DMS153 (cell line): ENCODE data around the gene SLC30A3.

ENCODE experiments used
- DNase-seq: peaks from one replicate; lab custom pipeline; 2025; lab: John Stamatoyannopoulos, UW

Gene SLC30A3

DNA sequence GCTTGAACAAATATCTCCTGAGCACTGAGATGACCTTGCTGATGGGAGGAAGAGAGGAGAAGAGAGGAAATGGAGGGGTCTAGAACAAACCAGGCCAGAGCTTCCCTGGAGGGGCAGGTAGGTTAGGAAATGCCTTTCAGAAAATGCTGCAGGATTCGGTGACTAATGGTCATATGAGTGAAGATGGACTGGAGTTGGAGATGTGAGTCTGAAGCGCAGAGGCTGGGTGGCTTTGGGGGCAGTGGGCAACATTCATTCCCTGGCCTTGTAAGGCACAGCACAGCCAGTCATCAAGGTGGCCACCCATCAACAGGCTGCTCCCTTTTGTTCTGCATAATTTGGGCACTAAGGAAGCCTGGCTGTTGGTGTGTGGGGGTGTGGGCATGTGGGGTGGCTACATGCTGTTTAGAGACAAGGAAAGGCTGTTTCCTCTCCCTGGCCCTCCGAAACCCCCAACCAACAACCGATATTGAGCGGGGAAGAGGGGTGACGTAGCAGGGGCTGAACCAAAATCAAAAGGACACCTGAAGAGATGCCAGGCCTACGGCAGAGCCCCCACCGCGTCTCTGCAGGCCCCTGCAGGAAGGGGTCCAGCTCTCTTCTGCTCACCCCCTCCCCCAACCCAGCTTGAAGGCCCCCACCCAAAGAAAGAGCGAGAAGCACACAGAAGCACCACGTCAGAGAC, 1.5 kb downstream of the SLC30A3 start:
- DNase-seq = no peak

- DNase-seq = no peak
Measured at GRCh38 chr2:27258051-27258450, 4.8 kb downstream of the SLC30A3 start.

DNA sequence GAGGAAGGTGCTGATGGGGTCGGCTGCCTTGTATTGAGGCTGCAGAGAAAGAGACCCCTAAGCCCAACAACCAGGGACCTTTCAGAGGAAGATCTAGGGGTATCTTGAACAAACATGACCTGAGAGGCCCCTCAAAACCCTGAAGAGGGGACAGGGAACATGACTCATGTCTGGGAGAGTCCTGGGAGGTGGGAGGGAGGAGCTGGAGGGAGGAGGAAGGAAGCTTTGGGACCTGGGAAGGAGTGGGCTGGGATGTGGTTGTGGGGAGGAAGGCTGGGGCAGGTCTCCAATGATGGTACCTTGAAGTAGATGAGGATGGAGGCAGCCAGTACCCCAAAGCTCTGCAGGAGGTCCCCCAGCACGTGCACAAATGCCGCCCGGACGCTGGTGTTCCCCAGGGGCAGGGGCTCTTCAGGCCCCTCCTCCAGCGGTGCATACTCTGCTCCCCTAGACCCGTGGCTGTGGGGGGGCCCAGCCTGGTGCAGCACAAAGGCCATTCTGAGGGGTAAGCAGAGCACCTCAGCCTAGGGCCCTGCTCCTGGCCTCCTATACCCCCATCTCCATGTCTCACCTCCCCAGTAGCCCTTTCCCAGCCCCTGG, 5.9 kb downstream of the SLC30A3 start:
- DNase-seq = no peak

DNA sequence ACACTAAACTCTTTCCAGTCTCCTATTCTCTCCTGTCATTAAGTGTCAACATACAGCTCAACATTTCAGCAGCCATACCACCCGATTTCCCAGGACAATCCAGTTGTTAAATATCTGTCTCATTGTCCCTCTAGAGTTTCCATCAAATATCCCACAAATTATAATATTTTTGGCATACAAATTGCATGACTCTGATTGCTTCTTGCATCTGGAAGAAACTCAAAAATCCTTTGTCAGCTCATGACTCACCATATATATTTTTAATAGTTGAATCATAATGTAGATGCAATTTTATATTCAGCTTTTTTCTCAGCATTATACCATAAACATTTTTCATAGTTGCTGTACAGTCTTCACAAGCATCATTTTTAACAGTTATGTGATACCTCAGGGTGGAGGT, 7.2 kb downstream of the SLC30A3 start:
- DNase-seq = no peak

DNA sequence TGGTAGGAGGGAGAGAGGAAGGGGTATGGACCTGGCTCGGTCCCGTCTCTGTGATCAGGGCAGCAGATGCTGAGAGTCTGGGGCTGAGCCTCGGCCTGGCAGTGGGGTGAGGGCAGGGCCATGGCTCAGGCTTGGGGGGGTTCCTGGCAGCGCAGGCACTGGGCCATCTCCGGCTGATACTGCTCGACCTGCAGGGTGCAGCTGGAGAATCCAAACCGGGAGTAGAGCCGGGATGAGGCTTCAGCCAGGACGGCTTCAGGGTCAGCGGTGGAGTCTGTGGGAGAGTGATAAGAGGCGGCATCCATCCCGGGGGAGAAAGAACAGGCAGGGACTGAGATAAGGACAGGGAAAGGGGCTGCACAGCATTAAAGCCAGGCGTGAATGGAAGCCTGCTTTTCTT, 7.7 kb downstream of the SLC30A3 start:
- DNase-seq = no peak

GRCh38 chr2:27251766-27252165, 11.1 kb downstream of the SLC30A3 start:
- no peak for DNase-seq

GRCh38 chr2:27250652-27251379, 12.0 kb downstream of the SLC30A3 start:
- no peak for DNase-seq

DNA sequence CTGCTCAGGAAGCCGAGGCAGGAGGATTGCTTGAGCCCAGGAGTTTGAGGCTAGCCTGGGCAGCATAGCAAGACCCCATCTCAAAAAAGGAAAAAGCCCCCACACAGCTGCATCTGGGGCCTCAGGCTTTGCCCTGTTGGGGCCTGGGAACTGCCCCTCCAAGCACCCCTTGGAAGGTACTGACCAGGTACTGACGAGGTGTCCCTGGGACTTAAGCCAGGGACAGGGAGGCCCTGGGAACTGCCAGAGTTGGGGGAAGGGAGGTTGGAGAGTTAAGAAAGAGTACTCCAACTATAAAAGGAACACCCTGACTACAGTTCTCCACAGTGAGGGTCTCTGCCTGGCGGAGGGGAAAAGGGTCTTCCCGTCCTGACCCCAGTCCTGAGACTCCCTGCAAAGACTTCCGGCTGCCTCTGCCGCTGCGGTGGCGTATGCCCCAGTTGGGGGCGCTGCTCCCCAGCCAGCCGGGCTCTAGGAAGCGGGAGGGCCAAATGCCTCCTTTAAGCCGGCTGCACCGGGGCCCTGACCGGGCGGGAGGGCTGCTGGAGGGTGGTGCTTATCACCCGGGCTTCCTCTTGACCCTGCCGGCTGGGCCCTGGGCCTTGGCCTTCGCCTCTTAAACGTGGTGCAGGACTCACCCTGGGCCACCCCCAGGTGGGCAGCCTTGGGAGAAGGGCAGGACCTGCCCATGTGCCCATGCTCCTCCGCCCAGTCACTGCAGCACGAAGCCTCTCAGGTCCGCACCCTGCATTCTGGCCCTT, 12.8 kb downstream of the SLC30A3 start:
- DNase-seq = peak; percentile 1

GRCh38 chr2:27249159-27249890, 13.5 kb downstream of the SLC30A3 start:
- DNase-seq = no peak

- DNase-seq = no peak
Measured at GRCh38 chr2:27247893-27248292, 15.0 kb downstream of the SLC30A3 start.

DNA sequence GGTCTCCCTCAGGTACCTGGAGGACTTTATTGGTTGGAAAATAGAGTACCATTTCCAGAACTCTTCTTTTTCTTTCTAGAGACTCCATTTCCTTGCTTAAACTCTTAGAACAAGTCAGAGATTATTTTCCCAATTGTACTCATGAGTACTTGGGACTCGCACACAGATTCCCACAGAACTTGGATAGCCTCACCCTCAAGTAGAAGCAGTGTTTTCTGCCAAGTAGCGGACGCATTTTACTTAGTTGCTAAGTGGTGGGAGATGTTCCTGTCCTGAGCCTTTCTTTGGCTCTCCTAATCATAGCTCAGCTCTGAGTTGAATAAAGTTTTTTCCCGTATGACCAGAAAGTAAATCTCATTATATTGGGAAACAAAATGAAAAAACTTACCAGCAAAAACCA, 17.2 kb downstream of the SLC30A3 start:
- no peak for DNase-seq

DNA sequence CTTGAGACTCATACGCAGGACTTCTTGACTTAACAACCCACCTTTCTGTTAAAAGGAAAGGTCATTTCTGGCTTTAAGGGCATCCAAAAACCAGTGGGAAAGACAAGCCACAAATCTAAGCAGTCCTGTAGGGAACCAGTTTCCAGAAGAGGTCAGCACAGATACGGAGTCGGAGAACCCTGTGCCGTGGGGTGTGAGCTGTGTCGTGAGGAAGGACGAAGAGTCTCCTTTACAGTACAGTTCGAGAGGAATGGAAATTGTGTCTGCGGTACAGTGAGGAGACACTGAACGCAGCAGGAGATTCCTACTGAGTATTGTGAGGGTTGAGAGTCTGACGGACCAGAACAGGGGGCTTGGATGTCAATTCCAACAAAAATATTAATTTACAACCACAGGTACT, 17.7 kb downstream of the SLC30A3 start:
- no peak for DNase-seq

GRCh38 chr2:27243391-27244130, 19.3 kb downstream of the SLC30A3 start:
- no peak for DNase-seq

DNA sequence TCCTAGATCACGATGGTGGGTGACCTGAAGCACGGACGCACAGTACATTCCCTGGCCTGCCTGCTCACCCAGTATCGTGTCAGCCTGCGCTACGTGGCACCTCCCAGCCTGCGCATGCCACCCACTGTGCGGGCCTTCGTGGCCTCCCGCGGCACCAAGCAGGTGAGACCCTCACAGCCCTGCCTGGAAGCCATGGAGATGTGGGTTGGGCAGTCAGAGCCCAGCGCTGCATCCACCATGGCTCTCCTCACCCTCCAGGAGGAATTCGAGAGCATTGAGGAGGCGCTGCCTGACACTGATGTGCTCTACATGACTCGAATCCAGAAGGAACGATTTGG, 20.3 kb downstream of the SLC30A3 start:
- no peak for DNase-seq

GRCh38 chr2:27241761-27242613, 20.9 kb downstream of the SLC30A3 start:
- no peak for DNase-seq

DNA sequence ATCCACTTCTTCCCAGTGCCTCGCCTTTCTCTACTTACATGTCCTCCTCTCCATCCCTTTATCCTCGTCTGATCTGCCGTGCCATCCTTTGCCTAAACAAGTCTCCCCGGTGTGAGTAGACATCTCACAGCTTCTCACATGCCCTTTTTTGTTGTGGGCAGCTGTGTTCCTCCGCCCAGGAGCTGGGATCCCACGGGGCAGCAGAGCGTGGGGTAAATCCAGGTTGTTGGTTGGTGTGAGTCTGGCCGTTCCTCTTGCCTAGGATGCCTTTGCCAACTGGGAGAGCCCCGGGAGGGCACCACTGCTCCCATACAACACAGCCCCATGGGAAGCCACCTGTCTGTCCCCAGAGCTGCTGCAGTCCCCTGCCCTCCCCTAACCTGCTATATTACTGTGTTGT, 22.4 kb downstream of the SLC30A3 start:
- no peak for DNase-seq

- DNase-seq = no peak
Measured at GRCh38 chr2:27238976-27239375, 23.9 kb downstream of the SLC30A3 start.

DNA sequence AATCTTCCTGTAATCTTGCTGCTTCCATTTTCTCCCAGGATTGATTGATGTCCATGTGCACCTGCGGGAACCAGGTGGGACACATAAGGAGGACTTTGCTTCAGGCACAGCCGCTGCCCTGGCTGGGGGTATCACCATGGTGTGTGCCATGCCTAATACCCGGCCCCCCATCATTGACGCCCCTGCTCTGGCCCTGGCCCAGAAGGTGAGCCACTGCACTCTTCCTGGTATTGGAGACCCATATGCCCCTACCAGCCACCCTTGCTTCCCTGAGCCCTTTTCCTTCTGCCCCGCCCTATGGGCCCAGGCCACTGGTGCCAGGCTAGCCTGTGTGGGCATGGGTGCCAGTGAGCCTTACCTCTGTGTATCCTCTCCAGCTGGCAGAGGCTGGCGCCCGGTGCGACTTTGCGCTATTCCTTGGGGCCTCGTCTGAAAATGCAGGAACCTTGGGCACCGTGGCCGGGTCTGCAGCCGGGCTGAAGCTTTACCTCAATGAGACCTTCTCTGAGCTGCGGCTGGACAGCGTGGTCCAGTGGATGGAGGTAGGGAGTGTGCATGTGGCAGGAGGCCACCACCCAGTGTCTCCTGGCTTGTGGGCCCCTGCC, 25.4 kb downstream of the SLC30A3 start:
- no peak for DNase-seq

GRCh38 chr2:27236626-27237025, 26.2 kb downstream of the SLC30A3 start:
- DNase-seq = no peak

DNA sequence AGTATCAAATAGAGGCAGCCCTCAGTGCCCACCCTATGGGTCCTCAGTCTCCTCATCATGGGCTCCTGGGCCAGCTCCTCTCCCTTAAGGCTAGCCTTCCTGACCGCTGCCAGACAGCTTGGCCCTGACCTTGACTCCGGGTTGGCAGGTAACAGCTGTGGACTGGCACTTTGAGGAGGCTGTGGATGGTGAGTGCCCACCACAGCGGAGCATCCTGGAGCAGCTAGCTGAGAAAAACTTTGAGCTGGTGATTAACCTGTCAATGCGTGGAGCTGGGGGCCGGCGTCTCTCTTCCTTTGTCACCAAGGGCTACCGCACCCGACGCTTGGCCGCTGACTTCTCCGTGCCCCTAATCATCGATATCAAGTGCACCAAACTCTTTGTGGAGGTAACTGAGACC, 26.7 kb downstream of the SLC30A3 start:
- DNase-seq = no peak
